ENCODE measurements around the gene MB21D2. TPM values are rescaled to one million over a fixed set of nuclear protein-coding genes. Genes with fewer than 3 reads are reported as not detected.

The MB21D2 gene
- total and polyA plus RNA-seq, 2 experiments from 2014 or later: 8.1 to 35.9 TPM

DNA sequence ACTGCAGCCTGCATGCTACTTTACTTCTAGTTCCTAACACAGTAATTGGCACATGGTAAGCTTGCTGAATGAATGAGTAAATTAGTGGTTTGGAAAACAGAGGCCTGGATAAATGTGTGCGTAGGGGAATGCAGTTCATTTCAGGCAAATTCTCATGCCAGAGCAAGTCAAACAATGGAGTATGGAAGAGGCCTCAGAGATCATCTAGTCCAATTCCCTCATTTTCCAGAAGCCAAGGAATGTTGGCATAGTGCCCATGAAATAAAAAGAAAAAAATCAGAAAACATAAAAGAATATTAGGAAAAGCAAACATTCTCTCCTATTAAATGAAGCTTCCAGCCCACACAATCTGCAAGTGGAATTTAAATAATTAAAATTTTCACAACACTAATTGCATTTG lies 92.4 kb downstream of the MB21D2 start:
- Histone ChIP-seq H3F3A (replicated peaks; ENCODE audit: low read depth) (no peaks in the 10 kb centered on the region), H3K4me3 (no peak overlapping the region), H3K27me3 (ENCODE audit: insufficient read depth) (no peaks in the 10 kb centered on the region), H3K27ac (ENCODE audit: low read depth) (no peak overlapping the region), H3K9me2 (ENCODE audit: insufficient read depth) (no peaks in the 10 kb centered on the region), H3K4me2 (no peak overlapping the region), H3K79me2 (replicated peaks; ENCODE audit: insufficient read depth) (peaks cover 88% of the 10 kb centered on the region), H3K36me3 (ENCODE audit: insufficient read depth) (no peaks in the 10 kb centered on the region), H3K4me1 (ENCODE audit: insufficient read depth) (peaks cover 9% of the 10 kb centered on the region), H4K20me1 (replicated peaks; ENCODE audit: insufficient read depth) (peaks cover 8% of the 10 kb centered on the region; the same call in 1 of the 2 replicates), H2AFZ (no peak overlapping the region)
- H3K4me3 Mint-ChIP-seq: no peak overlapping the region
- no peaks in the 10 kb centered on the region for H3K9me3 Mint-ChIP-seq
- H3K36me3 Mint-ChIP-seq (ENCODE audit: low read depth): peaks cover 9% of the 10 kb centered on the region; the same call in 2 of the 3 replicates
- H3K4me1 Mint-ChIP-seq: peaks cover 28% of the 10 kb centered on the region
- ATAC-seq (no peak), DNase-seq (ENCODE audit: low spot score) (no peak)
- no peak for TF ChIP-seq POLR2AphosphoS5 (IDR thresholded peaks at IDR 0.05; ENCODE audit: low read depth)
- no peak for TF ChIP-seq EZH2 (IDR thresholded peaks at IDR 0.05; ENCODE audit: low read depth, unreplicated experiment)
- TF ChIP-seq, protein P1, sequence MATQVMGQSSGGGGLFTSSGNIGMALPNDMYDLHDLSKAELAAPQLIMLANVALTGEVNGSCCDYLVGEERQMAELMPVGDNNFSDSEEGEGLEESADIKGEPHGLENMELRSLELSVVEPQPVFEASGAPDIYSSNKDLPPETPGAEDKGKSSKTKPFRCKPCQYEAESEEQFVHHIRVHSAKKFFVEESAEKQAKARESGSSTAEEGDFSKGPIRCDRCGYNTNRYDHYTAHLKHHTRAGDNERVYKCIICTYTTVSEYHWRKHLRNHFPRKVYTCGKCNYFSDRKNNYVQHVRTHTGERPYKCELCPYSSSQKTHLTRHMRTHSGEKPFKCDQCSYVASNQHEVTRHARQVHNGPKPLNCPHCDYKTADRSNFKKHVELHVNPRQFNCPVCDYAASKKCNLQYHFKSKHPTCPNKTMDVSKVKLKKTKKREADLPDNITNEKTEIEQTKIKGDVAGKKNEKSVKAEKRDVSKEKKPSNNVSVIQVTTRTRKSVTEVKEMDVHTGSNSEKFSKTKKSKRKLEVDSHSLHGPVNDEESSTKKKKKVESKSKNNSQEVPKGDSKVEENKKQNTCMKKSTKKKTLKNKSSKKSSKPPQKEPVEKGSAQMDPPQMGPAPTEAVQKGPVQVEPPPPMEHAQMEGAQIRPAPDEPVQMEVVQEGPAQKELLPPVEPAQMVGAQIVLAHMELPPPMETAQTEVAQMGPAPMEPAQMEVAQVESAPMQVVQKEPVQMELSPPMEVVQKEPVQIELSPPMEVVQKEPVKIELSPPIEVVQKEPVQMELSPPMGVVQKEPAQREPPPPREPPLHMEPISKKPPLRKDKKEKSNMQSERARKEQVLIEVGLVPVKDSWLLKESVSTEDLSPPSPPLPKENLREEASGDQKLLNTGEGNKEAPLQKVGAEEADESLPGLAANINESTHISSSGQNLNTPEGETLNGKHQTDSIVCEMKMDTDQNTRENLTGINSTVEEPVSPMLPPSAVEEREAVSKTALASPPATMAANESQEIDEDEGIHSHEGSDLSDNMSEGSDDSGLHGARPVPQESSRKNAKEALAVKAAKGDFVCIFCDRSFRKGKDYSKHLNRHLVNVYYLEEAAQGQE (IDR thresholded peaks at IDR 0.05; ENCODE audit: unreplicated experiment): no peak
- no peak overlapping the region for H3K27ac Mint-ChIP-seq
- no peaks in the 10 kb centered on the region for H3K27me3 Mint-ChIP-seq (ENCODE audit: insufficient read depth, low read depth, poor library complexity)

DNA sequence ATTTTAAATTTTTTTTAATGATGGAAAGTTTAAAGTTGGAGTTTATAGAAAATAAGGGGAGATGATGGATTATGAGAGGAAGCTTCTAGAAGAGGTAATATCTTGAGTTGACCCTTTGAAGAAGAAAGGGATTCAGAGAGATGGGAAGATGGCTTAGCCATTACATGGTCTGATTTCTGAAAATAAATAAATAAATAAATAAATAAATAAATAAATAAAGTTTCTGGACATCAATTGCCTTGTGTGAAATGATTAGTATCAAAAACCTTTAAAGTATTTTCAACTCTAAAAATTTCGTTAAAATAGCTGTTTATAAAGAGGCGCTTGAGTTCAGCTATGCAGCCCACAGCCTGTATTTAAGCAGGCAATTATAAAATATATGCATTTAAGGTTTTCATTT lies 93.3 kb downstream of the MB21D2 start:
- peaks cover 13% of the 10 kb centered on the region; the same call in 1 of the 2 replicates for H4K20me1 ChIP-seq (replicated peaks; ENCODE audit: insufficient read depth)
- Mint-ChIP-seq H3K27me3 (ENCODE audit: insufficient read depth, low read depth, poor library complexity) (no peaks in the 10 kb centered on the region), H3K27ac (no peak overlapping the region), H3K4me1 (peaks cover 37% of the 10 kb centered on the region), H3K36me3 (ENCODE audit: low read depth) (peaks cover 7% of the 10 kb centered on the region; the same call in 1 of the 3 replicates), H3K9me3 (no peaks in the 10 kb centered on the region), H3K4me3 (no peak overlapping the region)
- ATAC-seq (no peak), DNase-seq (ENCODE audit: low spot score) (no peak)
- H3K79me2 ChIP-seq (replicated peaks; ENCODE audit: insufficient read depth): peaks cover 88% of the 10 kb centered on the region
- no peaks in the 10 kb centered on the region for H3K27me3 ChIP-seq (ENCODE audit: insufficient read depth)
- peaks cover 17% of the 10 kb centered on the region for H3K4me1 ChIP-seq (ENCODE audit: insufficient read depth)
- no peaks in the 10 kb centered on the region for H3K9me2 ChIP-seq (ENCODE audit: insufficient read depth)
- H3F3A ChIP-seq (replicated peaks; ENCODE audit: low read depth): no peaks in the 10 kb centered on the region
- no peaks in the 10 kb centered on the region for H3K36me3 ChIP-seq (ENCODE audit: insufficient read depth)
- H3K4me2 ChIP-seq: no peak overlapping the region
- no peak overlapping the region for H3K4me3 ChIP-seq
- no peak overlapping the region for H3K27ac ChIP-seq (ENCODE audit: low read depth)
- no peak overlapping the region for H2AFZ ChIP-seq
- no peak for TF ChIP-seq CTCF (conservative IDR thresholded peaks at IDR 0.05; ENCODE audit: low read depth in 2 of 2)
- TF ChIP-seq ZNF462 (CRISPR knock-in tag; IDR thresholded peaks at IDR 0.05): no peak
- TF ChIP-seq EZH2phosphoT487 (IDR thresholded peaks at IDR 0.05; ENCODE audit: unreplicated experiment): no peak
- no peak for TF ChIP-seq NANOG (IDR thresholded peaks at IDR 0.05; ENCODE audit: borderline replicate concordance)
- TF ChIP-seq, protein P2, sequence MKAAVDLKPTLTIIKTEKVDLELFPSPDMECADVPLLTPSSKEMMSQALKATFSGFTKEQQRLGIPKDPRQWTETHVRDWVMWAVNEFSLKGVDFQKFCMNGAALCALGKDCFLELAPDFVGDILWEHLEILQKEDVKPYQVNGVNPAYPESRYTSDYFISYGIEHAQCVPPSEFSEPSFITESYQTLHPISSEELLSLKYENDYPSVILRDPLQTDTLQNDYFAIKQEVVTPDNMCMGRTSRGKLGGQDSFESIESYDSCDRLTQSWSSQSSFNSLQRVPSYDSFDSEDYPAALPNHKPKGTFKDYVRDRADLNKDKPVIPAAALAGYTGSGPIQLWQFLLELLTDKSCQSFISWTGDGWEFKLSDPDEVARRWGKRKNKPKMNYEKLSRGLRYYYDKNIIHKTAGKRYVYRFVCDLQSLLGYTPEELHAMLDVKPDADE (IDR thresholded peaks at IDR 0.05): no peak

Measured in GM23338 (cell line).